ENCODE measurements around the gene KCNG2.

KCNG2 gene

DNA sequence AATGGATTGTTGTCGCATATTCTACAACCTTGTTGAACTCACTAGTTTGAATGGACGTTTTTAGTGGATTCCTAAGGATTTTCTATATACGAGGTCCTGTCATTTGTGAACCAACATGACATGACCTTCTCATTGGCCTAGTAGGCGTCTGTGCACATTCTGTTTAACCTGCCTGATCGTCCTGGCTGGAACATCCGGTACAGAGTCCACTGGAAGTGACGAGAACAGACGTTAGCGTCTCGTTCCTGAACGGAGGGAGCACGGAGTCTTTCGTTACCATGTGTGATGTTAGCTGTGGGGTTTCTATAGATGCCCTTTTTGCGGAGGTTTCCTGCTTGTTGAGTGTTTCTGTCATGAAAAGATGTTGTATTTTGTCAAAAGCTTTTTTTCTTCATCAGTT is 91.8 kb downstream of the KCNG2 start:
- DNase-seq = no peak

DNA sequence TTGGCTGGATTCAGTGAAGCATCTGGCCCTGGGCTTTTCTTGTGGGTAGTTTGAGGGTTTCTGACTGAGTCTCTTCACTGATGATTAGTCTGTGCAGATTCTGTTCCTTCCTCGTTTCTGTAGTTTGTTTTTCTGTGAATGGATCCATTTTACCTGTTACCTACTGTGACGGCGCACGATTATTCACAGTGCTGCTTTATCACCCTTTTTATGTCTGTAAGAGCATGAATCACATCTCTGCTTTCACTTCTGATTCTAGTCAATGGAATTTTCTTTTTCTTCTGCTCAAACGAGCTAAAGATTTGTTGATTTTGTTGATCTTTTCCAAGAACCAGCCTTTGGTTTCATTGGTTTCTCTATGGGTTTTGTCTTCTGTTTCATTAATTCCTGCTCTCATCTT is 92.9 kb downstream of the KCNG2 start:
- no peak for DNase-seq

DNA sequence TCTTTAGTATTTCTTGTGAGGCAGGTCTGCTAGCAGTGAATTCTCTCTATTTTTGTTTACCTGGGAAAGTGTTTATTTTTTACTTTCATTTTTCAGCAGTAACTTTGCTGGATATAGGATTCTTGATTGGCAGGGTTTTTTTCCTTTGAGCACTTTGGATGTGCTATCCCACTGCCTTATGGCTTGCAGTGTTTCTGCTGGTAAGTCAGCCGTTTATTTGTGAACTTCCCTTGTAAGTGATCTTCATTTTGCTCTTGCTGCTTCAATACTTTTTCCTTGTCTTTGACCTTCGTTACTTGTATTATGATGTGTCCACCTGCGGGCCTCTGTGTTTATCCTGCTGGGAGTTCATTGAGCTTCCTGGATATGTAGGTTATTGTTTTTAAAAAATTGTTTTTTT is 99.0 kb downstream of the KCNG2 start:
- DNase-seq = no peak

DNA sequence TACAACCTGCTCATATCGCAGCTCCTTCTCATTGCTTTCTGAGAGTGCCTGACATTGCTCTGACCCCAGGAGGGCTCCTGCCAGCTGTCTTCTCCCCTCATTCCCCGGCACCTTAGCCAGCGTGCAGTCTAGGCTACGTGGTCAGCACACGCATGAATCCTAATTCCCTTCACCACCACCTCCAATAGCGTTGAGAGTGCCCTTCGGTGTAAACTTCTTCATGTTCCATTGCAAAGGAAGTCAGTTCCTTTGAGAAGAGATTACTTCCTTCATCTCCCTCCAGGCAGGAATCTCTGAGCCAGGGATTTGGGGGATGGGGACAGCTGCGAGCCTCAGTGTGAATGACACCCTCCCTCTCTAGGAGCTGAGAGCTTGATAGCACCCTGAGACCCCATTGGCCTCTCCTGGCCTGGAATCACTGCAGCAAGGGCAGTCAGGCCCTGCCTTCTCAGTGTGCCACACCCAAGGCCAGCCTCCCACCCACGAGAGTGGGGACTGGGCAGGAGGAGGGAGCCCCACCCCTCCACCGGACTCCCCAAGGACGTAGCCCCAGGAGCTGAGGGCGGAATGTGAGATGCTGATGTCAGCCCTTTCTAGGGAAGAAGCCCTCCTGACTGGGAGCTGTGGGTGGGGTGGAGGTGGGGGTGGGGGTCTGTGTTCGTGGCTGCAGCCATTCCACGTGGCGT is 100.3 kb downstream of the KCNG2 start:
- no peak for DNase-seq

DNA sequence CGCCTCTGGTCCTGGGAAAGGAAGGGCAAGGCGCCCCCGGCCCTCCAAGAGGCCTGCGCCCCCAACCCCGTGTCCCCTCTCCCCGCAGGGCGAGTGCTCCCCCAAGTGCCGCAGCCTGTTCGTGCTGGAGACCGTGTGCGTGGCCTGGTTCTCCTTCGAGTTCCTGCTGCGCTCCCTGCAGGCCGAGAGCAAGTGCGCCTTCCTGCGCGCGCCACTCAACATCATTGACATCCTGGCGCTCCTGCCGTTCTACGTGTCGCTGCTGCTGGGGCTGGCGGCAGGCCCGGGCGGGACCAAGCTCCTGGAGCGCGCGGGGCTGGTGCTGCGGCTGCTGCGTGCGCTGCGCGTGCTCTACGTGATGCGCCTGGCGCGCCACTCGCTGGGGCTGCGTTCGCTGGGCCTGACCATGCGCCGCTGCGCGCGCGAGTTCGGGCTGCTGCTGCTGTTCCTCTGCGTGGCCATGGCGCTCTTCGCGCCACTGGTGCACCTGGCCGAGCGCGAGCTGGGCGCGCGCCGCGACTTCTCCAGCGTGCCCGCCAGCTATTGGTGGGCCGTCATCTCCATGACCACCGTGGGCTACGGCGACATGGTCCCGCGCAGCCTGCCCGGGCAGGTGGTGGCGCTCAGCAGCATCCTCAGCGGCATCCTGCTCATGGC is 101.3 kb downstream of the KCNG2 start:
- no peak for DNase-seq

DNA sequence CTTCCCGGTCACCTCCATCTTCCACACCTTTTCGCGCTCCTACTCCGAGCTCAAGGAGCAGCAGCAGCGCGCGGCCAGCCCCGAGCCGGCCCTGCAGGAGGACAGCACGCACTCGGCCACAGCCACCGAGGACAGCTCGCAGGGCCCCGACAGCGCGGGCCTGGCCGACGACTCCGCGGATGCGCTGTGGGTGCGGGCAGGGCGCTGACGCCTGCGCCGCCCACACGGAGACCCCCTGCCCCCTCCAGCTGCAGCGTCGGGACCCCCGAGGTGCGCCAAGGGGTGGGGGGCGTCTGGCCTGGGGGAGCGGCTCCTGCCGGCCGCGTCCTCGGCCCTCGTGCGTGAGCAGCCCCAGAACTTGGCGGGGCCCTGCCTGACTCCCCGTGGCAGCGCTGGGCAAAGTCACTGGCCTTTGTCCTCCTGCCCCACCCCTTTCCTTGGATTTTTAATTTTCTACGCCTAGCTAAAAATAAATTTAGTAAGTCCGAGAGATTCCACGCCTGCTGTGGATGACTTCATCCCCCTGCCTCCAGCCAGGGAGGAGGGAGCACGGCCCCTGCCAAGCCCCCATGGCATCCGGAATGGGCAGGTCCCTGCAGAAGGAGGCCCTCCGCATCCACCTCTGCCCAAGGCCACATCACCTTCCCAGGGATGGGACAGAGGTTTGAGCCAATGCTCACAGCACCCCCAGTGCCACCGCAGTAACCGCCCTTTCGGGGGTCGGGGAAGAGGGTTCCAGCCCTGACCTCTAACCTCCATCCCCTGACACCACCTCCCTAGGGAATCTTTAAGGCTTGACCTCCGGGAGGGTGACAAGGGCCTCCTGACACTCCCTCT is 102.1 kb downstream of the KCNG2 start:
- no peak for DNase-seq

DNA sequence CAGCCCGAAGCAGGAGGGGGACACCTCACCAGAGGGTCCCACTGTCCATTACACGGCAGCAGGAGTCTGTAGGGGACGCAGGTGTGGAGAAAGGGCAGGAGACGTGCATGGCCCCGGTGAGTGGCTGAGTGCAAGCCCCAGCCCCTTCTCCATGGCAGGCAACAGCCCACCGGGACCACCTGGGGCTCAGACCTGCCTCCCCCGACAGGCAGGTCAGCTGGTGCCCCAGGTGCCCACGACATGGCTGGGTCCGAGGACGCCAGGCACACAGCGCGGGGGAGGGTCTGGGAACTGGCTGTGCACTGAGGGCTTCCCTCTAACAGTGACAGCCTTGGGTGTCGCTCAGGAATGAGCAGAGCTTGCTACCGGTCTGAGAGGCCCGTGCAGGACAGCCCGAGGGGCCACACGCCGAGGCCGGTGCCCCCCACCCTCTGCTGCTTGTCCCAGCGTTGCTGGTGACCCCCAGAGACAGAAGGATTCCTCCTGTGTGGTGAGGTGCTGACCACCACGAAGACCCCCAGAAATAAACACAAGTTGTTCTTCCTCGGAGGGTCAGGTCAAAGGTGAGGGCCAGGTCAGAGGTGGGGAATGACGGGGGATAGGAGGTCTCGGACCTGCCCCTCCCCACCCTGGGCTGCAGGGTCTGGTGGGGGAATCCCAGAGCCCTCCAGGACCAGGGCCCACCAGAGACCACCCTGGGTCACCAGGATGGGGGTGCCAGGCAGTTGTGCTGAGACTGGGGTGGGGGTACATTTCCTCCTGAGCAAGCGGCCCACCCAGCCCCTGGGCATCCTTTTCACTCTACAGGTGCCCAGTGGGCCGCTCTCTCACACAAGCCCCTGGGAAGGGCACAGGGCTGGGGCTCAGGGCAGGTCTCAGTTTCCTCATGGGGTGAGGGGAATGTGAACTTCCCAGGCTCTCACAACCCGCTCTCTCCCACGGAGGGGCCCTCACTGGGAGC is 103.2 kb downstream of the KCNG2 start:
- no peak for DNase-seq

DNA sequence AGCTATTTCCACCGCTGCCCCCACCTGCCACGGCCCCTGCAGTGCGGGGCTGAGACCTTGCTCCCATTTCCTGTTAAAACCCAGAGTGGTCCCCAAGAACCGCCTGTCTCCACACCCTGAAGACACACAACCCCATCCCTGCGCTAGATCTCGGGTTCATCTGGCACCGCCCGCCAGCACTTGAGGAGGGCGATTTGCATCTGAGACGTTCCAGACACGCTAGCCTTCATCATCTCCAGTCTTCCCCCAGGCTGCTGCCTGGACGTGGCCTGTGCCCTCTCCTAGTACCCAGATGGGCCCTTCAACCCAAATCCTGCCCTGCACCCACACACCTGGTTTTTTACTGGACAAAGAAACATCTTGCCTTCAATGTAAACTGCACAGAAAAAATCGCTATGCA is 103.9 kb downstream of the KCNG2 start:
- no peak for DNase-seq

DNA sequence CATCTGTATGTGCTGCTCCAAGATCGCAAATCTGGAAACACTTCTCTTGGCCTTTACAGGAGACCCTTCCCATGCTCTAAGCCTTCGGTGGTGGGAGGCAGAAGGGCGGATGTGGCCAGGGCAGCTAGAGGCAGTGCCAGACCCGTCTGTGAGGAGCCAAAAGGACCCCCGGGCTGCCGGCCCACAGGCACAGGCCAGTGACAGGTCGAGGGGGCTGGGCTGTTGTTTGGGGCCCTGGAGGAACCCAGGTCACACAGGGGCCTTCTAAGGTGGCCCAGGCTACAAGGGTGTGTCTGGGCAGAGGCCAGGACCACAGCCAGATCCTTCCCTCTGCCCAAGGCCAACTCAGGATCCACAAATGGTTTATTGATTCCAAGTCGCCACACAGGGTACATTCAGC is 104.3 kb downstream of the KCNG2 start:
- no peak for DNase-seq

DNA sequence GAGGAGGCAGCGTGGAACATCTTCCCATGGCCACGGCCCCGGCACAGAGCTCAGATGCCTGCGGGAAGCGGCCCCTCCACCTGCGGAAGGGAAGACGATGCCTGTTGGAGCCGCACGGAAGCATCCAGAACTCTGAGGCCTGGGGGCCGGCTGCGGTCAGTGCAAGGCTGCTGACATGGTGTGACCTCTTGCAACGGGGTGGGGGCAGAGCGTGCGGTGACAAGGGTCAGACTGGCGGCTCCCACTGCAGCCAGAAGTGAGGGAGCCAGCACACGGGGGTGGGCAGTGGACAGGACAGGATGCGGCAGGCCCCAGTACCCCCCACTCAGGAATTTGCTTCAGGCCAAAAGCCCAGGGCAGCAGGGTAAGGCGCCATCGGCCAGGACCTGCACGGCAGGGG is 104.9 kb downstream of the KCNG2 start:
- DNase-seq = no peak

DNA sequence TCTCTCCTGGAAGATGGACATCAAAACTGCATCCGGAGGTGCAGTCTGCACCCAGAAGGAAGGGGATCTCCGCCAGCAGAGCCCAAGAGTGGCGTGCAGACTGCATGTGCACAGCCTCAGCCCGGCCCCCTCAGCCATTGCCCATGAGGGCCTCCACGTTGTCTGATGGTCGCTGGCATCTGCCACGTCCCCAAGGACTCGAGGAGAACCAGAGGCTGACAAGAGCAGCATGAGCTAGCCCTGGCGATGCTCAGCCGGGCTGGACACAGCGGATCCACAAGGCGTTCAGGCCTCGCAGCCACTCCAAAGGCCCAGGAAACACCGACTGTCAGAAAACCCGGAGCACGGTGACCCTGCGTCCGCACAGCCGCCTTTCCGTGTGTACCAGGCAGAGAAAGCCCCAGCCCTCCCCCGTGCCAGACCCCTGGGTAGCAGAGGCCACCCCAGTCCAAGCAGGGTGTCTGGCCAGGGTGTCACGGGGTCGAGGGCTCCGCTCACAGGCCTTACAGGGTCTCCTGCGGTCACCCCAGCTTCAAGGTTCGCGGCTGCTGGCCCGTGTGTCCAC is 105.4 kb downstream of the KCNG2 start:
- DNase-seq = no peak

DNA sequence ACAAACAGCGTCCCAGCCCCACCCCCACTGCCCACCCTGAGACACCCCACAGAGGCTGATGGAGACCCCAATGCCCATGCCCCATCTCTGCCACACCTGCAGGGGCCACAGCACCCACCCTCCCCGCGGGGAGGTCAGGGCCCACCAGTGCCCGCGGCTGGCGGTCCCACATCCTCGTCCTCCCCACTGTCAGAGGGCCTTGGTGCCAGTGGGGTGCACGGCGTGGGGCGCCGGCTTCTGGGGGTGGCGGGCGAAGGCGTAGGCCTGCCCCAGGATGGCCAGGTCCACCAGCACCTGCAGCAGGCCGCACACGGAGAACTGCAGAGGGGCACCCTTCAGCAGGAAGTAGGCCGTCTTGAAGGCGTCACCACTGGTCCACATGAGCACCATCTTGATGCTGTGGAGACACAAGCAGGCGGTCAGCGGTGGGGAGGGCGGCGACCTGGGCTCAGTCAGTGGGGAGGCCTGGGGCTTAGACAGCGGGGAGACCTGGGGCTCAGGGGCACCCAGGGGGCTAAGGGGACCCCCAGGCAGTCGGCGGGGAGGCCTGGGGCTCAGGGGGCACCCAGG is 106.1 kb downstream of the KCNG2 start:
- no peak for DNase-seq

DNA sequence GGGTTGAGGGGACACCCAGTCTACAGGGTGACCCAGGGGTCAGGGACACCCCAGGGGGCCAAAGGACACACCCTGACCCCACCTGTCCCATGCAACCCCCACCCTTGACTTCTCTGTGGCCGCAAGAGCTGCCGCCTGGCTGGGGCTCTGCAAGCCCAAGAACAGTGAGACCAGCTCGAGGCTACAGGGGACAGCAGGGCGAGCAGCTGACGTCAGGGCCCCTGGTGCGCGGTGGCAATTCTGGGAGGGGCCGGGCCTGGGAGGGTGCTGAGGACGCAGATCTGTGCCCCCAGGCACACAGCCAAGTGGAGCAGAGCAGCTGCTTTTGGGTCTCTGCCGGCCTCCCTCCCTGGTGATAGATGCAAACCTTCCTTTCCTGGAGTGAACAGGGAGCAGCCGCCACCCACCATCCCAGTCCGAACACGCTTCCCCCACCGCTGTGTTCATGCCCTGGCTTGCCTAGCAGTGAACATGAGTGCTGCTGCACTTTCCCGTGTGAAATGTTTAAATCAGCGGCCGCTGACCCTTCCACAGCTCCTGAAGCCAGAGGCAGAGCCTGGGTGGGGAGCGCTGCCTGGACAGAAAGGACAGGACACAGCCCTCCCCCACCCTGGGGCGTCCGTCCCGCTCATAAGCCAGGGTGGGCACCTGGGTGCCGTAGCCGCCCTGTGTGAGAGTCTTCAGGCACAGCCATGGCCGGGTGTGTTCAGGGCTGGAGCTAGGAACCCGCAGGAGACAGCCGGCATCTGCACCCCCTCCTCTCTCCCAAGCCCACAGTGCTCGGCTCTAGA is 106.8 kb downstream of the KCNG2 start:
- no peak for DNase-seq

DNA sequence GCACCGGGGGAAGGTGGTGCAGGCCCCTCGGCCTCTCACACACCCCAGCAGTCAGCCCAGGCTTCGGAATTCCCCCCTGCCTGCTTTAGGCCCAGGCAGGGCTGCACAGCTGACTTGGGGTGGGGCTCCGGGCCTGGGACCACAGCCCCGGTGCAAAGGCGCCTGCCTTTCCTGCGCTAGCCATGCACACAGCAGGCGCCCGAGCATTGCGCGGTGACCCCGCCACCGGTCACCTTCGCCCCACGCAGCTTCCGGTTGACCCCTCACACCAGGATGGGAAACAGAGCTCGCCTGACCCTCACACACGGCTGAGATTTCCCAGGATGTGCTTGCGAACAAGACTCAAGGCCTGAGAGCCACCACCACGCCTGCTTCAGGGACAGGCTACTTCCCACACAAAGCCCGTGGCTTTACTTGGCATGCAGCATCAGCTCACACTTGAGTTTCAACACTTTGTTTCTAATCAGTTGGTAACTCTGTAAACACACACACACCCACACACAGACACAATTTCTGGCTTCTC is 107.7 kb downstream of the KCNG2 start:
- no peak for DNase-seq

DNA sequence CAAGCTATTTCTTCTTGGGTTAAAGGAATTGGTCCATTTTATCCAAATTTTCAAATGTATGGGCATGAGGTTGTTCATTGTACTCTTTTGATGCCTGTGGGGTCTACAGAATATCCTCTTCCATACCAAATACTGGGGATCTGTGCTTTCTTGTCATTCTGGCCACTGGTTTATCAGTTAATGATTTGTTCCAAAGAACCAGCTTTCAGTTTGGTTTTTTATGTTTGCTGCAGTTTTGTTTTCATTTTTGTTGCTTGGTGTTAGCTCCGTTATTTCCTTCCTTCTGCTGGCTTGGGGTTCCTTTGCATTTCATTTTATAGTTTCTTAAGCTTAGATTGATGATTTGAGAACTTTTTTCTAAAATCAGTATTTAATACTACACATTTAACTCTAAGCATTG is 108.3 kb downstream of the KCNG2 start:
- no peak for DNase-seq

DNA sequence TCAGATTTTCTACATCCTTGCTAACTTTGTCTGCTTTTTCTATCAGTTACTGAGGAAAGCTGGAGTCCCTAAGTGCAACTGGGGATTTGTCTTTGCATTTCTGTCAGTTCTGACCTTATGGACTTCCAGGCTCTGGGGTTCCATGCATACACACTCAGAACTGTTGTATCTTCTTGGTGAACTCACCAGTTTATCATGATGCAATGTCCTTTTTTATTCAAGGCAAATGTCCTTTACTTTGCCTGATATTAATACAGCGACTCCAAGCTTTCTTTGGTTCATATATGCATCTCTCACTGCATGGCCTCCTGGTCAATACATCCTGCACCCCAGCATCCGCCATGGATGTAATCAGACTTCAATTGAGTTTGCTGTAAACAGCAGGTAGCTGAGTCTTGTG is 109.0 kb downstream of the KCNG2 start:
- no peak for DNase-seq

DNA sequence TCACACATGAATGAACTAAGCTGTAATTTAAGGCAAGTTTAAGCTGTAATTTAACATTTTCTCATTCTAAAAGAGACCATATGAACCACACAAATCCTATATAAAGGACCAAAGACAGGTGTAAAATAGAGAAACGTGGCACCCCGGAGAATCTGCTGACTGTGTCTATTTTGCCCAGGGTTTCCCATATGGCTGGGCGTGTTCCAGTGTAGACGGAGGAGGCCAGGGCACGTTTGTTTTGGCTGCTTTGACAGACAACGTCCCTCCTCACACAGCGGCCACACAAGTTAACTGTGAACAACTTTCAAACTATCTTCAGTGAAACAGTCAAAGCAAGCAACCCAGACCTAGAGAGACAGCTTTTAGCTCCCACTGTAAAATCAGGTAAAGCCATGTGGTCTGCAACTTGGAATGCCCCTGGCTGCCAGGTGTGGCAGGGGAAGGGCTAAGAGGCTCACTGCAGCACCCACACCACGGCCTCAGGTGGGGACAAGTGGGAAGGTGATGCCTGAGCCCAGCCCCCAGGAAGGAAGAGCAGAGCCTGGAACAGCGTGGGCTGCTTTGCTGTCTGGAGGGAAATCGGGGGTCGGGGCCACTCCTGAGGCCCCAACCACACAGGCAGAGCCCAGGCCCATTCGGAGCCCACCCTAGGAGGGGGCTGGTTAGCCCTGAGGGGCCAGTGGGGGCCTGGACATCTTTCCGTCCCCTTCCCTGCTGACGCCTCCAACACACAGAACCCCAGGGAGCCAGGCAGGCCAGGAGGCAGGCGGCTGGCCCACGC is 113.0 kb downstream of the KCNG2 start:
- DNase-seq = no peak

DNA sequence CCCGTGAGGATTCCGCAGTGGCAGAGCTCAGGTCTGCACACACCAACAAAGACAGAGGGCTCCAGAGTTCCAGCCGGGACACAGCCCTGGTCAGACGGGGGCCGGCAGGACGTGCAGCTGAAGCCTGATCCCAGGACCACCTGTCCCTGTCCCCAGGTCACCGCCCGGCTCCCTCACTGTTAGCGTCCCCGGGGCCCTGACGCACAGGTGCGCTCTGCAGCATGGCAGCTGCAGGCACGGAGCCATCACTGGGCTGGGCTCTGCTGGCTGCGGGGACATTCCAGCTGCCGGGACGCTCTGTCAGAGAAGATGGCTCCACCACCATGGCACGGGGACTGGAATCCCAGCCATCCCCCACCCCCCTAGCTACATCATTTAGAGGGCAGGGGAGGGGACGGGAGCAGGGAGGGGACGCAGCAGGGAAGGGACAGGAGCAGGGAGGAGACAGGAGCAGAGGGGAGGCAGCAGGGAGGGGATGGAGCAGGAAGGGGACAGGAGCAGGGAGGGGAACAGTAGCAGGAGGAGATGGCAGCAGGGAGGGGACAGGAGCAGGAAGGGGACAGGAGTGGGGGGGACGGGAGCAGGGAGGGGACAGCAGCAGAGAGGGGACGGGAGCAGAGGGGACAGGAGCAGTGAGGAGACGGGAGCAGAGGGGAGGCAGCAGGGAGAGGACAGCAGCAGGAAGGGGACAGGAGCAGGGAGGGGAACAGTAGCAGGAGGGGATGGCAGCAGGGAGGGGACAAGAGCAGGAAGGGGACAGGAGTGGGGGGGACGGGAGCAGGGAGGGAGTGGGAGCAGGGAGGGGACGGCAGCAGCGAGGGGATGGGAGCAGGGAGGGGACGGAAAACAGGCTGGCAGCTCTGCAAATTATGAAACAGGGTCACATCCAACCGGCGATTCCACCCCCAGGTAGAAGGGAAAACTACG is 113.9 kb downstream of the KCNG2 start:
- no peak for DNase-seq

DNA sequence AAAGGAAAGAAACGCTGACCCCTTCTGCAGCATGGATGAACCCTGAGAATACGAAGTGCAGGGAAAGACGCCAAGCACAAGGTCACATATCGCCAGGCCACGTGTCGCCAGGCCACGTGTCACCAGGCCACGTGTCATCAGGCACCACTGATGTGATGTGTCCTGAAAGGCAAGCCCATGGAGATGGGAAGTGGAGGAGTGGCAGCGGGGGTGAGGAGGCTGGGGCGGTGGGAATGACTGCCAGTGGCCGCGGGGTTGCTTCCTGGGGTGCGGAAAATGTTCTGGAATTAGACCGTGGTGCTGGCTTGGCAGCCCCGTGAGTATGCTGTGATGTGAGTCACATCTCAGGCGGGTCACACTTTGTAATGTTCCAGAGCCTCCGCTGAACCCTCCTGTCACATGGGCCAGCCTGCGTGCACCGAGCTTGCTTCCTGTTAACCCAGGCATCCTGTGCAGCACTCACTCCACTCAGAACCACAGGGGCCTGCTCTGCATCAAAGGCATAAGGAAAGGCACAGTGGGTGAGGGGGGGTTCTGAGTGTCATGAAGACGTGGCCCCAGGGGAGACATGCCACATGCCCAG is 114.8 kb downstream of the KCNG2 start:
- DNase-seq = no peak
